HG02970 (cell line): Measurements from ENCODE around the gene MAPKAPK5.
"Not testable (repeated sequence)": the region's sequence is repeated elsewhere in the genome, so short reads cannot be mapped to it uniquely, and the experiment has no call there.

ENCODE experiments used
- ATAC-seq: cut with Tn5 transposase; IDR thresholded peaks from one replicate; pipeline ENCODE4 v1.9.1; 2021; ENCODE audit warnings: mild to moderate bottlenecking, moderate library complexity, moderate number of reproducible peaks; ENCODE audit not compliant: unreplicated experiment, low FRiP score

MAPKAPK5 gene

GRCh38 chr12:111873113-111873512 lies 31.1 kb downstream of the MAPKAPK5 start:
- ATAC-seq = no peak

DNA sequence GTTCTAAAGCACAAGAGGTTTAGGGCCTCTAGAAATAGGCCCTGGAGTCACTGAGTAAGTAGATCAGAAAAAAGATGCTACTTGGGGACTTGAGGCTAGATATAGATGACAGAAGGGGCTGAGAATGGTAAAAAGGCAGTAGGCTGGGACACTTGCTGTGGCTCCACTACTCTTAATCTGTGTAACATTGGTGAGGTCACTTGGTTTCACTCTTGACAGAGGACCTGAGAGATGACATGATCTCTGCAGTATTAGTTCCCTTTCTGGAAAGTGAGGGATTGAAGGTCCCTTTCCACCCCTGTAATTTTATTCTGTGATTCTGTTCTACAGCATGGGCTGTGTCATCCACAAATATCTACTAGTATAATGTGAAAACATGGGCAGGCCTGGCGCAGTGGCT lies 39.7 kb downstream of the MAPKAPK5 start:
- ATAC-seq = no peak

DNA sequence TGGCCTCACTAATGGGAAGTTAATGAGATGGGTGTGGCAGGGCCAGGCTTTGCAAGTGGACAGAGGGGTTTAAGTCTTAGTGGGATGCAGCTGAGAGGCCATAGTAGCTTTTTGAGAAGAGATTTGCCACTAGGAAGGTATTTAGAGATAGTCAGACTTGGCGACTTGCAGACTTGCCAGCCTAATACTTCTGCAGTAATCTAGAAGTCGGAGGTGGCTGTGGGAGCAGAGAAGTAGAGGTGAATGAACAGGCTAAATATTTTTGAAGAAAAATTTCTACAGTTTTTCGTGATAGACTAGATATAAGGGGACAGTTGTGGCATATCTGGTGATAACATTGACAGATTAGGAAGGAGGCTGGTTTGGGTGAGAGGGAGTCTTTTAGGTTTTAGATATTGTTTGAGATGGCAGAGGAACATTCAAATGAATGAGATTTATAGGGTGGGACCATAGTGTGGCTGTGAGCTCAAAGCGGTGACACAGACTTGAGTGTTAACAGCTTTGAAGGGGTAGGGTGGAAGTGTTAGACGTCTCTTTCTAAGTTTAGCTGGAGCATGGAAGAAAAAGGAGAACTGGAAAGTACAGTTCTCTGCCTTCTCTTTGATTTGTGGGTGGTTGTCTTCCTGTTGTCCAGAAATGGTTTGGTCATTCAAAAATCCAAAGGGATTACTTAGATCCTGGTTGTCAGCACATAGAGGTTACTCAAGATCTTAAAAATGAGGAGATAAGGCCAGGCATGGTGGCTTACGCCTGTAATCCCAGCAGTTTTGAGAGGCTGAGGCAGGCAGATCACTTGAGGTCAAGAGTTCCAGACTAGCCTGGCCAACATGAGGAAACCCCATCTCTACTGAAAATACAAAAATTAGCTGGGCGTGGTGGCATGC lies 44.9 kb downstream of the MAPKAPK5 start:
- no peak for ATAC-seq

DNA sequence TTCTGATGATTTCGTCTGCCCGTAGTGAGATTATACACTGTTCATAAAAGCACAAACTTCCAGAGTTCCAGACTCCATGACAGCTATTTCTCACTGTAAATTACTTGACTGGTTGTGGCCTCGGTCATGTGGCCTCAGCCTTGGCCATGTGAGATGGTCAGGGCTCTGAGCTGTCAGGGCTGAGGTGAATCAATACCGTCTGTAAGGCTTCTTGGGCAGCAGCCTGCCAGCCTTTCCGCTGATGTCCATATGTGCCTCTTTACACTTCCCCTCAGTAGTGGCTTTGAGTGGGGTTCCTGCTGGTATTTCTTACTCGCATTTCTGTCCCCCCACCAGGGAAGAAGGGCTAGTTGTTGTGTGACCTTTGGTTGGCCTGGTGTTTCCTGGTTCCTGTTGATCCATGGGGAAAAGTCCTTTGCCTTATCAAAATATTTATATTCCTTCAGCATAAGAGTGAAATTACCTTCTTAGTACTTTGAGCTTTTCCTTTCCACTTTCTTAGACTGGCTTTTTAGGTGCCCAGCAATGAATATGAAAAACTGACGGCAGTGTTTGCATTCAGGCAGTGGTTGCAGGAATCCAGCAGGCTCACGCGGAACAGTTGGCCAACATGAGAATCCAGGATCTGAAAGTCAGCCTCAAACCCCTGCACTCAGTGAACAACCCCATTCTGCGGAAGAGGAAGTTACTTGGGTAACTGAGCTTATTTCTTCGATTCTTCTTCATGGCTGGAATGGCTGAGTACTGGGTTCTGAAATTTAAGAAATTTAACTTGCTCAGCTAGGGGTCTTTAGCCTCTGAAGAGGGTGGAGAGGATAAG lies 46.1 kb downstream of the MAPKAPK5 start:
- no peak for ATAC-seq

- ATAC-seq = no peak
These were observed 51.3 kb downstream of the MAPKAPK5 start for GRCh38 chr12:111893287-111893686.

DNA sequence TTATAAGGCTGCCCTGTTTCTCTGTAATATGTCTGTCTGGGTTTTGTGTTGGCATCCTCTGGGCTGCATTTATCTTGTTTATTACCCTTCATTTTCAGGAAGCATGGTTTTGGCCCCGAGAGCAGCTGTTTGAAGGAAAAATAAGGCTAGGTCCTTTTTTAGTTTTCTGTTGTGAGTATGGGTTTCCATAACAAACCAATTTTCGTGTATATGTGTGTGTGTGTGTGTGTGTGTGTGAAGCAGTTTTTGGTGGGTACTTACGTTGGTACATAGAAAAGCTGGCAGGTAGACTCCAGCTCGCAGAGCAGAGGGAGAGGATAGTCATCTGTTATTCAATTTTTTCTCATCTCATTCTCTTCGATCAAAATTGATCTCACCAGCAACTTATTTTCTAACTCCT lies 52.5 kb downstream of the MAPKAPK5 start:
- no peak for ATAC-seq

DNA sequence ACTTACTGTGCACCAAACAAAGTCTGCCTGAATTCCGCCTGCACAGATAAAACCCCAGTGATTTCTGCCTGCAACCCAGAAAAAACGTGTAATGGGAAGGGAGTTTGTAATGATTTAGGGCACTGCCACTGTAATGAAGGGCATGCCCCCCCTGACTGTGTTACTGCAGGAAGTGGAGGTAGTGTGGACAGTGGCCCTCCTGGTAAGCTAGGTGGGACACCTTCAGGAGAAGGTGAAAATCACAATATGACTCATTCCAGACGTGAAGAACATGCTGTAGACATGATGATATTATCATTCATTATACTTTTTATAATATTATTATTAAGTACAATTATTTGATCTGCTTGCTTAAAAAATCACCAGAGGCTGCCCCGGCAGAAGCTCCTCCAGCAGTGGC lies 59.2 kb downstream of the MAPKAPK5 start:
- no peak for ATAC-seq

GRCh38 chr12:111904446-111904975 lies 62.5 kb downstream of the MAPKAPK5 start:
- ATAC-seq = no peak

DNA sequence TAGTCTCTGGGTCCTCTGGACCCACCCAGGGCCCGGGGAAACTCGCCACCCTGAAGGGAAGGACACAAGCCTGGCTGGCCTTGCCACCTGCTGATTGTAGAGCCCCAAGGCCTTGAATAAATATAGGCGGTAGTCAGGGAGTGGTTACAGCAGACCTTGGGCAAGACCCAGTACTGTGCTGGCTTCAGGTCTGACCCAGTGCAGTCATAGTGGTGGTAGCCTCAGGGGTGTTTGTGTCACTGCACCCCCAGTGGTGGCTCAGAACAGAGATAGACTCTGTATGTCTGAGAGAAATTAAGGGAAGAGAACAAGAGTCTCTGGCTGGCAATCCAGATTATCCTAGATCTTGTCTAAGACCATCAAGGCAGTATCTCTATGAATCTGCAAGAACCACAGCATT lies 63.5 kb downstream of the MAPKAPK5 start:
- no peak for ATAC-seq

DNA sequence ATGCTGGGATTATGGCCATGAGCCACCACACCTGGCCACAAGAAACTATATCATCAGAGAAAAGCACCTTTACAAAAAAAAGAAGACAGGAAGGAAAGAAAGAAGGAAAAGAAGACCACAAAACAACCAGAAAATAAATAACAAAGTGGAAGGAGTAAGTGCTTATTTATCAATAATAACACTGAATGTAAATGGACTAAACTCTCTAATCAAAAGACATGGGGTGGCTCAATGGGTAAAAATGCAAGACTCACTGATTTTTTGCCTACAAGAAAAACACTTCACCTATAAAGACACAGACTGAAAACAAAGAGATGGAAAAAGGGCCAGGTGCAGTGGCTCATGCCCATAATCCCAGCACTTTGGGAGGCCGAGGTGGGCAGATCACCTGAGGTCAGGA lies 65.7 kb downstream of the MAPKAPK5 start:
- ATAC-seq = no peak

GRCh38 chr12:111925171-111925570 lies 83.1 kb downstream of the MAPKAPK5 start:
- no peak for ATAC-seq

DNA sequence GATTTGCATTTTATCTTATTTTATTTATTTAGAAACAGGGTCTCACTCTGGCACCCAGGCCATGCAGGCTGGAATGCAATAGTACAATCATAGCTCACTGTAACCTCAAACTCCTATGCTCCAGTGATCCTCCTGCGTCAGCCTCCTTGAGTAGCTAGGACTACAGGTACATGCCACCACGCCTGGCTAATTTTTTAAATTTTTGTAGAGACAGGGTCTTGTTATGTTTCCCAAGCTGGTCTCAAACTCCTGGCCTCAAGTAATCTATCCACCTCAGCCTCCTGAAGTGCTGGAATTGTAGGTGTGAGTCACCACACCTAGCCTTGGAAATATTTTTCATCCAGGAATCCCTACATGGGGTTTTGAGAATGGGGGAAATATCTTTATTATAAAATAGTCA lies 84.6 kb downstream of the MAPKAPK5 start:
- no peak for ATAC-seq

- ATAC-seq = no peak
These were observed 85.3 kb downstream of the MAPKAPK5 start for GRCh38 chr12:111927346-111927745.

DNA sequence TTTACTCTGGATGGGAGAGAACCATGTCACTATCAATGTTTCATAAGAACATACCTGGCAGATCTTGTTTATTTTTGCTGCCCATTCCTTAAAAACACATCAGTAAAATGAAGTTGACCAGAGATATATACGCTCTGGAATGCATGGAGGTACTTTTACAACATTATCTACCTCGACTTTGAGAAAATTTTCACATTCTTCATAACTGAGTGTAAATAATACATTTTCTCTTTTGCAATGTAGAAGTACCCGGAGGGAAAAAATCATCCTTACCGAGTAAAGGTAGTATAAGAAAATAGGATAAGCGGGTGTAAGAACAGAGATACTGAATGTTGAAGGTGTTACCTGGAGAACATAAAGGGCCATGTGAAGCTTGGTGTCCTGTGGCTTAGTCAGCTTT lies 90.2 kb downstream of the MAPKAPK5 start:
- no peak for ATAC-seq

GRCh38 chr12:111936869-111937268 lies 94.8 kb downstream of the MAPKAPK5 start:
- no peak for ATAC-seq

GRCh38 chr12:111937429-111937828 lies 95.4 kb downstream of the MAPKAPK5 start:
- no peak for ATAC-seq

GRCh38 chr12:111942557-111942956 lies 100.5 kb downstream of the MAPKAPK5 start:
- no peak for ATAC-seq

DNA sequence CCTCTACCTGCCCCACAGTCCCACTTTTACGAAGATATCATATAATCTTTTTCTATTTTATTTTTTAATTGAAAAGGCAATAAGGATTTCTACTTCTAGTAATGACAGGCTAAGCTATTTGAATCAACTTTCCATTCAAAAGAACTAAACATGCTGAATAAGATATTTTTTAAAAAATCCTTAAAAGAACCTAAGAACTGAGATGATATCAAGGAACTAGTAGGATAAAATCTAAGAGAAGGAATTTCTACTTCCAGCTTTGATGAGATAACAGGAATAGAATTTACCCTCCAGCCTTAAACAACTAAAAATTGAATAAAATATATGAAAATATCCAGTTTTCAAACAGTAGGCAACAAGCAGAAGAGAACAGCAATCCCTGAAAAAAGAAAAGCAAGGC lies 101.9 kb downstream of the MAPKAPK5 start:
- ATAC-seq = no peak

DNA sequence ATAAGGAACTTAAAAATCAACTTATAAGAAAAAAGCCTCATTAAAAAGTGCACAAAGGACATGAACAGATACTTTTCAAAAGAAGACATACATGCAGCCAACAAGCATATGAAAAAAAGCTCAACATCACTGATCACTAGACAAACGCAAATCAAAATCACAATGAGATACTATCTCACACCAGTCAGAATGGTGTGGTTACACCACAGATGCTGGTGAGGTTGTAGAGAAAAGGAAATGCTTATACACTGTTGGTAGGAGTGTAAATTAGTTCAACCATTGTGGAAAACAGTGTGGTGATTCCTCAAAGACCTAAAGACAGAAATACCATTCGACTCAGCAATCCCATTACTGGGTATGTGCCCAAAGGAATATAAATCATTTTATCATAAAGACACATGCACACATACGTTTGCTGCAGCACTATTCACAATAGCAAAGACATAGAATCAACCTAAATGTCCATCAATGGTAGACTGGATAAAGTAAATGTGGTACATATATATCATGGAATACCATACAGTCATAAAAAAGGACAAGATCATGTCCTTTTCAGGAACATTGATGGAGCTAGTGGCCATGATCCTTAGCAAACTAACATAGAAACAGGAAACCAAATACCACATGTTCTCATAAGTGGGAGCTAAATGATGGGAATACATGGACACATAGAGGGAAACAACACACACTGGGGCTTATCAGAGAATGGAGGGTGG lies 109.1 kb downstream of the MAPKAPK5 start:
- not testable (repeated sequence) for ATAC-seq
